ACC112 (cell line): ENCODE measurements around the gene SERPINA12.

ENCODE experiments used
- H2AFZ ChIP-seq: fragments of 200-600 bp; sonication (generic); one replicate; pipeline ENCODE4 v1.6.0; 2017; ENCODE audit warnings: antibody characterized with exemption, low read length; ENCODE audit not compliant: unreplicated experiment
- H3K27ac ChIP-seq: fragments of 200-600 bp; sonication (generic); 2 replicates; pipeline ENCODE4 v1.5.1; 2014; ENCODE audit warnings: low read depth, mild to moderate bottlenecking, antibody characterized with exemption, low read length, moderate library complexity
- H3K27me3 ChIP-seq: fragments of 200-600 bp; sonication (generic); 2 replicates; pipeline ENCODE4 v1.6.1; 2014; ENCODE audit warnings: mild to moderate bottlenecking, antibody characterized with exemption, low read length, moderate library complexity, mixed read lengths; ENCODE audit not compliant: insufficient read depth
- H3K36me3 ChIP-seq: fragments of 200-600 bp; sonication (generic); 2 replicates; pipeline ENCODE4 v1.6.1; 2016; ENCODE audit warnings: mild to moderate bottlenecking, antibody characterized with exemption, low read length, moderate library complexity, mixed read lengths; ENCODE audit not compliant: insufficient read depth
- H3K4me1 ChIP-seq: fragments of 200-600 bp; sonication (generic); one replicate; pipeline ENCODE4 v1.6.1; 2016; ENCODE audit warnings: low read length, mixed read lengths; ENCODE audit not compliant: insufficient read depth, unreplicated experiment, control insufficient read depth
- H3K4me3 ChIP-seq: fragments of 200-600 bp; sonication (generic); 2 replicates; pipeline ENCODE4 v1.5.1; 2014; ENCODE audit warnings: mild to moderate bottlenecking, low read depth, low read length
- H3K79me2 ChIP-seq: fragments of 200-600 bp; sonication (generic); one replicate; pipeline ENCODE4 v1.6.0; 2016; ENCODE audit warnings: low read length; ENCODE audit not compliant: control insufficient read depth, unreplicated experiment, insufficient read depth

The SERPINA12 gene

GRCh38 chr14:94476023-94476422 lies 33.2 kb downstream of the SERPINA12 start, which contains the start of gene SERPINA9:
Gene SERPINA9, minus strand, starts transcription at chr14:94476197. Its CDS starts 6,357 bp downstream, at chr14:94469840.
- H3K79me2 ChIP-seq: no peaks in the 10 kb centered on the region
- no peak within 1 kb of the TSS for H3K27ac ChIP-seq
- H3K4me3 ChIP-seq: no peak within 1 kb of the TSS
- H2AFZ ChIP-seq: no peak within 1 kb of the TSS
- H3K27me3 ChIP-seq: peaks cover 32% of the 10 kb centered on the region
- H3K36me3 ChIP-seq: peaks cover 3% of the 10 kb centered on the region; the same call in 1 of the 2 replicates
- H3K4me1 ChIP-seq: peaks cover 7% of the 10 kb centered on the region

- H3K27me3 ChIP-seq: peaks cover 35% of the 10 kb centered on the region
- H3K4me1 ChIP-seq: no peaks in the 10 kb centered on the region
- no peak overlapping the region for H3K27ac ChIP-seq
- H3K79me2 ChIP-seq: no peaks in the 10 kb centered on the region
- H3K4me3 ChIP-seq: no peak overlapping the region
- peaks cover 3% of the 10 kb centered on the region; the same call in 1 of the 2 replicates for H3K36me3 ChIP-seq
- no peak overlapping the region for H2AFZ ChIP-seq
Measured at GRCh38 chr14:94474581-94475031, 34.7 kb downstream of the SERPINA12 start.

DNA sequence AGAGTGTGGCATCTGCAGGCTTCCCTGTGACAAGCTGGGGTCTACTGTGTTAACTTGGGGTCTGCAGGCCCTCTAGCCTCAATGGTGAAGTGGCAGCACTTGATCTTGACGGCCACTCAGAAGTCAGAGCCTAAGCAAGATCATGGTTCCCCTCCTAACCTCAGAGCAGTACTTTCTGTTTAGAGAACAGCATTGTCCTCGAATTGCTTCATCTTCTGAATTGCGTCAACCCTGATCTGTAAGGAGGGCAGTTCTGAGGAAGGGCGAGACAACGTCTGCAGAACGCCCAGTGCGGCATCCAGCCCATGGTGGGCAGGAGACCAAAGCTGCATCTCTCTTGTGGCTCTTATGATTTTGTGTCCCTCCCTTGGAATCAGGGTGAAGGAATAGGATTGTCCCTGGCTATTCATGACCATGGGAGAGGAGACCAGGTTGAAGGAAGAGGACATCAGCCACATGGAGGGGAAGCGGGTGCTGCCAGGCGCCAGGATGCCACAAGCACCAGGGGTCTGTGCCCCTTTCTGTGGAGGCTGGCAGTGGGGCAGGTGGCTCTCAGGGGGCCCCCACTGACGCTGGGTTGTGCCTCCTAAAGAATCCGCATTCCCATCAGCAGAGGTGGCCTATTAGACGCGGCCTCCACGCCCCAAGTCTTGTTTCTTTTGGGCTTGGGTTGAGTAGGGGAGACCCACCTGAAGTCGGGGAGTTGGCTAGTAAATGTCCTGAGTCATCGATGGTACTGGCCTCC lies 35.4 kb downstream of the SERPINA12 start:
- Histone ChIP-seq H3K27me3 (peaks cover 41% of the 10 kb centered on the region), H3K4me1 (no peaks in the 10 kb centered on the region), H3K27ac (no peak overlapping the region), H2AFZ (no peak overlapping the region), H3K4me3 (no peak overlapping the region), H3K36me3 (peaks cover 2% of the 10 kb centered on the region; the same call in 1 of the 2 replicates), H3K79me2 (no peaks in the 10 kb centered on the region)

DNA sequence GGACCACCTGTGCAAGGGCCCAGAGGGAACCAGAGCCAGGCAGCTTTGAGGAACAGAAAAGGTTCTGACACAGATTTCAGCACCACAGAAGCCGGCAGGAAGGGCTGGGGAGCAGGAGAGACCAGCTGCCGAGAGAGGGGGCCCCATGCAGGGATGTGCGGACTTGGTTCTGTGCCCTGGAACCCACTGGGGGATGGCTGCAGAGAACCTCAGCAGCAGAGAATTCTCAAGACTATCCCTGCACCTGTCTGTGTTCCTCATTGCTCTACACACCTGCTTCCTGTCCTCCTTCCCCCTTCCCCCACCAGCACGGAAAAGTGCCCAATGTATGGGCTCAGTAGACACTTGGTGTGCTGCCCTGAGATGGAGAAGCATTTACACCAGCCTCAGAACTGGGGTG lies 36.4 kb downstream of the SERPINA12 start:
- Histone ChIP-seq H3K4me1 (no peaks in the 10 kb centered on the region), H3K79me2 (no peaks in the 10 kb centered on the region), H3K27me3 (peaks cover 51% of the 10 kb centered on the region), H3K4me3 (no peak overlapping the region), H3K27ac (no peak overlapping the region), H3K36me3 (no peaks in the 10 kb centered on the region), H2AFZ (no peak overlapping the region)

DNA sequence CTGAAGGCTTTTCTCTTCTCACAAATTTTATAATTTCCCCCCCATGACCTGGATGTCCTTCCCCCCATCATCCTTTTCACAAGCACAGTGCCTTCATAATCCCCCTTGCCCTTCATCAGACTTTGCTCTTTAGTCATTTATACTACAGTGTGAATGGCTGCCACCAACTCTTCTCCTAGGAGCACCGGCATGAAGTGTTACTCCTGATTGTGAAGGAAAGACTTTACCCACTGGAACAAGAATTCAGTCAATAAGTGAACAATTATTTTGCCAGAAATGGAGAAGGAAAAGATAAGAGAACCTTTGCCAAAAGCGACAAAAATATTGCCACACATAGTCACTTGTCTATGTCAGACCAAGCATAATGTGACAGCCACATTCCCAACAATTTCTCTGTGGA lies 38.2 kb downstream of the SERPINA12 start:
- Histone ChIP-seq H3K27me3 (peaks cover 67% of the 10 kb centered on the region), H3K27ac (no peak overlapping the region), H2AFZ (no peak overlapping the region), H3K36me3 (no peaks in the 10 kb centered on the region), H3K4me3 (no peak overlapping the region), H3K4me1 (no peaks in the 10 kb centered on the region), H3K79me2 (no peaks in the 10 kb centered on the region)

DNA sequence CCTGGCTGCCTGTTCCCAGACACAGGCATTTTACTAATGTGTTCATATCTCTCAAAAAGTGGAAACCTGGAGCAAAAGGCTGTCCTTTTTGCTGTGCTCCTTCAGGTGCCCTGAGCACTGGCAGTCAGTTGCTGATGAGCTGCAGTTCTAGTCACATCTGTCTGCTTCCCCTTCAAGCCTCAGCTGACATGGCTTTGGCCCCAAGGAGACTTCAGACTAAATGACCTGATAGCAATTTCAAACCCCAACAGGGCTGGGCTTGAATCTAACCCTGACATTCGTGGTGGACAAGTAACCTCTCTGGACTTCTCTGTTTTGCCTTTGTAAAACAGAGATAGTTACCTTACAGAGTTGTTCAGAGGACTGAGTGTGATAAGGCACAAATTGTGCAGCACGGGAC lies 39.0 kb downstream of the SERPINA12 start:
- Histone ChIP-seq H3K27me3 (peaks cover 69% of the 10 kb centered on the region), H3K4me3 (no peak overlapping the region), H3K27ac (no peak overlapping the region), H2AFZ (no peak overlapping the region), H3K4me1 (no peaks in the 10 kb centered on the region), H3K36me3 (no peaks in the 10 kb centered on the region), H3K79me2 (no peaks in the 10 kb centered on the region)

DNA sequence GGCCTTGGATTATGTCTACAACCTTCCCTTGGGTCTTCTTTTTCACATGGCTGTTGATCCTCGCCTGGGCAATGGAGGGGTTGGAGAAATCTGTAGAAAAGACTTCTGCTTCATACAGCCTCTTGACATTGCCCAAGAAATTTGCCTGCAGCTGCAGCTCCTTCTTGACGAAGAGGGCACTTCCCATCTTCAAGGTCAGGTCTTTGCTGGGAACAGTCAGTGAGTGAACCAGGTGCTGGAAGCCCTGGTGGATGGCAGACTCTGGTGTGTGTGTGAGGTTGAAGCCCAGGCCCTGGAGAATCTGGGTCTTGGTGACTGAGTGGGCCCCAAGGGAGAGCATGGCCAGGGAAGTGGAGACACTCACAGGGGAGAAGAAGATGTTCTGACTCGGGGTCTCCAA lies 40.0 kb downstream of the SERPINA12 start:
- Histone ChIP-seq H3K4me1 (no peaks in the 10 kb centered on the region), H3K27me3 (peaks cover 71% of the 10 kb centered on the region), H3K36me3 (no peaks in the 10 kb centered on the region), H3K27ac (no peak overlapping the region), H2AFZ (no peak overlapping the region), H3K4me3 (no peak overlapping the region), H3K79me2 (no peaks in the 10 kb centered on the region)

DNA sequence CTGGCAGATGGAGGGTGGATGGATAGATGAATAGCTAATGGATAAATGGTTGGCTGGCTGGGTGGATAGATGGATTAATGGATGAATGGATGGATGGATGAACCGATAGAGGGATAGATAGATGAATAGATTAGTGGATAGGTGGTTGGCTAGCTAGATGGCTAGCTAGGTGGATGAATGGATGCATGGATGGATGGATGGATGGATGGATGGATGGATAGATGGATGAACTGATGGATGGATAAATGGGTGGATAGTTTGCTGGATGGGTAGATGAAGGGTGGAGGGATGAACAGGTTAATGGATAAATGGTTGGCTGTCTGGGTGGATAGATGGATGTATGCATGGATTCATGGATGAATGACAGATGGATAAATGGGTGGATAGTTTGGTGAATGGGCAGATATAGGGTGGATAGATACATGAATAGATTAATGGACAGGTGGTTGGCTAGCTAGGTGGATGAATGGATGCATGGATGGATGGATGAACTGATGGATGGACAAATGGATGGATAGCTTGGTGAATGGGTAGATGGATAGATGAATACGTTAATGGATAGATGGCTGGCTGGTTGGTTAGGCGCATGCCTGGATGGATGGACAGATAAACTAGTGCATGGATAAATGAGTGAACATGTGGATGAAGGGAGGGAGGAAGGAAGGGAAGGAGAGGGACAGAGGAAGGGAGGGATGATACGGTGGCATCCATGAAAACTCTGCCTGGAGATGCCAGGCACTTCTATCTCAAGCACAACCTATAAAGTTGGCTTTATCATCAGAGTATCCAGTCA lies 41.3 kb downstream of the SERPINA12 start:
- Histone ChIP-seq H3K4me1 (no peaks in the 10 kb centered on the region), H3K4me3 (no peak overlapping the region), H3K27ac (no peak overlapping the region), H3K79me2 (no peaks in the 10 kb centered on the region), H3K27me3 (peaks cover 71% of the 10 kb centered on the region), H2AFZ (no peak overlapping the region), H3K36me3 (no peaks in the 10 kb centered on the region)

DNA sequence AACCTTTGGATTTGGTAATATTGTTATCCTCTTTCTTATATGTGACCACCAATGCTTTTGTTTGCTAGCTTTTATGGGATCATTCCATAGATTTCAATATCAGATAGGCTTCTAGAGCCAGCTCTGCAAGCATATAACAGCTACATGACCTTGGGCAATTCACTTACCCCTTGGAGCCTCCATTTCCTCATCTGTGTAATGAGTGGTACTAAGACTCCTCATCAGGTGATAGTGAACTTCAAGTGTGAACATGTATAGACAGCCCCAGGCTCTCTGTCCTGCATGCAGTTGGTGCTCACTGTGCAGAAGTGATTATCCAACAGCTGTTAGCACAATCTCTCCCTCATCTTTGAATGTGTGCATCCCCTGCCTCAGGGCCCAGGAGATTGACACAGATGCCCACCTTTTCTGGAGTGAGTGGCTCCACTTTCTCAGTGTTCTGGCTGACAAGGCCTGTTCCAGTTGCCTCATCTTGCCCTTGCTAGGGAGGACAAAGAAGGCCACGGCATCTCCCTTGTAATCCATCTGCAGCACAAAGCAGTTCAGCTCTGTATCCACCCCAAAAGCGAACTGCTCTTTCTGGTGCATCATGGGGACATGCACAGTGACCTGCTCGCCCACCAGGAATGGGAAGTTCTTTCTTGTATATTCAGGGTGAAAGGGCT lies 42.4 kb downstream of the SERPINA12 start:
- Histone ChIP-seq H2AFZ (no peak overlapping the region), H3K27ac (no peak overlapping the region), H3K4me3 (no peak overlapping the region), H3K4me1 (no peaks in the 10 kb centered on the region), H3K79me2 (no peaks in the 10 kb centered on the region), H3K36me3 (no peaks in the 10 kb centered on the region), H3K27me3 (peaks cover 61% of the 10 kb centered on the region)

DNA sequence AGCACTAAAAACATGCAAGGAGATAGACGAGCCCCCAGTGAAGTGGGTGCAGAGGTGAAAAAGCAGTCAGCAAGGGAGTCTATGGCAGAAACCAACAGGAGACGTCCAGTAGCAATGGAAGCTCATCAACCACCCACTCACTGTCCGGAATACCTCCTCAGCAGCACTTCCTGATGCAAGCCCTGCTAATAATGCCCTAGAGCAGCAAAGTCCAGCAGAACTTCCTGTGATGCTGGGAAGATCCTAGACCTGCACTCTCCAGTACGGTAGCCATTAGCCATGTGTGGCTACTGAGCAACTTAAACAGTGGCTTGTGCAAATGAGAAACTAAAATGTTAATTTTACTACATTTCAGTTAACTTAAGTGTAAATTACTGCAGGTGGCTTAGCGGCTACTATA lies 44.2 kb downstream of the SERPINA12 start:
- H3K79me2 ChIP-seq: no peaks in the 10 kb centered on the region
- peaks cover 52% of the 10 kb centered on the region for H3K27me3 ChIP-seq
- no peak overlapping the region for H3K4me3 ChIP-seq
- no peaks in the 10 kb centered on the region for H3K4me1 ChIP-seq
- H2AFZ ChIP-seq: no peak overlapping the region
- H3K27ac ChIP-seq: no peak overlapping the region
- no peaks in the 10 kb centered on the region for H3K36me3 ChIP-seq
